Measurements from ENCODE around the gene BMP6. TPM values are rescaled to one million over a fixed set of nuclear protein-coding genes. Genes with fewer than 3 reads are reported as not detected.

The BMP6 gene
- total and polyA plus RNA-seq, 10 of the 15 experiments (the other 5 are each of a cell fraction or from before 2014, with no cell fraction given) = 0.02 to 0.15 (median 0.05) TPM; not detected in 5

- Histone ChIP-seq H3K9ac (ENCODE audit: control insufficient read depth, insufficient read depth, low read length) (no peak overlapping the region), H4K20me1 (ENCODE audit: control insufficient read depth, insufficient read depth) (no peaks in the 10 kb centered on the region), H3K27me3 (replicated peaks in 1 of 2; ENCODE audit: control insufficient read depth in 2 of 2, insufficient read depth in 2 of 2, low read length in 1 of 2) (no peaks in the 10 kb centered on the region), H3K4me1 (ENCODE audit: control insufficient read depth, insufficient read depth, low read length) (no peaks in the 10 kb centered on the region), H3K36me3 (ENCODE audit: control insufficient read depth in 2 of 2, insufficient read depth in 2 of 2, low read length in 1 of 2) (peaks cover 29 to 58% of the 10 kb centered on the region in 2 experiments), H3K79me2 (ENCODE audit: control insufficient read depth, insufficient read depth, low read length) (no peaks in the 10 kb centered on the region; the same call in 1 of the 2 replicates), H3K27ac (ENCODE audit: control insufficient read depth, insufficient read depth) (no peak overlapping the region), H3K4me3 (no peak overlapping the region), H3K4me2 (ENCODE audit: control insufficient read depth, insufficient read depth) (no peak overlapping the region), H2AFZ (ENCODE audit: control insufficient read depth, low read depth, low read length) (no peak overlapping the region), H3K9me3 (replicated peaks; ENCODE audit: control insufficient read depth, insufficient read depth, low read length) (no peaks in the 10 kb centered on the region)
- POLR2A ChIA-PET = no interaction called here
- SMC1A ChIA-PET (ENCODE audit: uncharacterized antibody, unreplicated experiment) = interaction anchor here (0.6 kb wide), 1 partner anchor 61 kb away, joined by 3 read pairs; no protein-coding TSS in a partner anchor
- CTCF ChIA-PET = interaction anchor here (1.4 kb wide), 1 partner anchor 169 kb away, joined by 6 read pairs; no protein-coding TSS in a partner anchor
- BruUV-seq (replicated peaks) = no TSS peak
- ATAC-seq (no peak), DNase-seq (ENCODE audit: low read depth, low spot score) (no peak), FAIRE-seq (no peak)
- TF ChIP-seq GABPA (IDR thresholded peaks at IDR 0.05; ENCODE audit: low read depth) = no peak
- TF ChIP-seq HDAC6 (IDR thresholded peaks at IDR 0.05; ENCODE audit: unreplicated experiment) = no peak
- no peak for TF ChIP-seq YY1 (IDR thresholded peaks at IDR 0.05; ENCODE audit: low read depth, low read length)
- TF ChIP-seq ZNF384 (IDR thresholded peaks at IDR 0.05; ENCODE audit: borderline replicate concordance, low read depth, low read length) = no peak
- TF ChIP-seq TCF3 (IDR thresholded peaks at IDR 0.05; ENCODE audit: borderline replicate concordance, insufficient read depth, low read depth, low read length) = no peak
- TF ChIP-seq, protein P1, sequence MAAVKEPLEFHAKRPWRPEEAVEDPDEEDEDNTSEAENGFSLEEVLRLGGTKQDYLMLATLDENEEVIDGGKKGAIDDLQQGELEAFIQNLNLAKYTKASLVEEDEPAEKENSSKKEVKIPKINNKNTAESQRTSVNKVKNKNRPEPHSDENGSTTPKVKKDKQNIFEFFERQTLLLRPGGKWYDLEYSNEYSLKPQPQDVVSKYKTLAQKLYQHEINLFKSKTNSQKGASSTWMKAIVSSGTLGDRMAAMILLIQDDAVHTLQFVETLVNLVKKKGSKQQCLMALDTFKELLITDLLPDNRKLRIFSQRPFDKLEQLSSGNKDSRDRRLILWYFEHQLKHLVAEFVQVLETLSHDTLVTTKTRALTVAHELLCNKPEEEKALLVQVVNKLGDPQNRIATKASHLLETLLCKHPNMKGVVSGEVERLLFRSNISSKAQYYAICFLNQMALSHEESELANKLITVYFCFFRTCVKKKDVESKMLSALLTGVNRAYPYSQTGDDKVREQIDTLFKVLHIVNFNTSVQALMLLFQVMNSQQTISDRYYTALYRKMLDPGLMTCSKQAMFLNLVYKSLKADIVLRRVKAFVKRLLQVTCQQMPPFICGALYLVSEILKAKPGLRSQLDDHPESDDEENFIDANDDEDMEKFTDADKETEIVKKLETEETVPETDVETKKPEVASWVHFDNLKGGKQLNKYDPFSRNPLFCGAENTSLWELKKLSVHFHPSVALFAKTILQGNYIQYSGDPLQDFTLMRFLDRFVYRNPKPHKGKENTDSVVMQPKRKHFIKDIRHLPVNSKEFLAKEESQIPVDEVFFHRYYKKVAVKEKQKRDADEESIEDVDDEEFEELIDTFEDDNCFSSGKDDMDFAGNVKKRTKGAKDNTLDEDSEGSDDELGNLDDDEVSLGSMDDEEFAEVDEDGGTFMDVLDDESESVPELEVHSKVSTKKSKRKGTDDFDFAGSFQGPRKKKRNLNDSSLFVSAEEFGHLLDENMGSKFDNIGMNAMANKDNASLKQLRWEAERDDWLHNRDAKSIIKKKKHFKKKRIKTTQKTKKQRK (IDR thresholded peaks at IDR 0.05; ENCODE audit: low read depth, low read length) = no peak
- TF ChIP-seq ELK1 (IDR thresholded peaks at IDR 0.05; ENCODE audit: low read depth, low read length) = no peak
- no peak for TF ChIP-seq ZNF274 (IDR thresholded peaks at IDR 0.05; ENCODE audit: insufficient read depth, insufficient read length)
- RAD21 ChIA-PET (ENCODE audit: unreplicated experiment) = no interaction called here
- WGBS (ENCODE audit: insufficient coverage, insufficient replicate concordance, low lambda C conversion rate, missing lambda C conversion rate) = 92% methylated on average over 15 of the region's 15 CpGs
- intact Hi-C loops (cut with micrococcal nuclease; ENCODE audit: unreplicated experiment) (no loop called here), in situ Hi-C loops (cut with MboI) (no loop called here)
These were observed 165.4 kb downstream of the BMP6 start for GRCh38 chr6:7891078-7891872.
